Stimulated activated CD8-positive, alpha-beta memory T cell treated with anti-CD3 and anti-CD28 coated beads, Interleukin-15, amount 100 ng/mL, for 1 hour (primary cell): Measurements from ENCODE around the gene CD22.
"Not testable (repeated sequence)": the region's sequence is repeated elsewhere in the genome, so short reads cannot be mapped to it uniquely, and the experiment has no call there.

ENCODE experiments used
- DNase-seq: peaks from one replicate; pipeline ENCODE4 v3.0.0-alpha.2; 2020; ENCODE audit warnings: low read depth

CD22 gene

DNA sequence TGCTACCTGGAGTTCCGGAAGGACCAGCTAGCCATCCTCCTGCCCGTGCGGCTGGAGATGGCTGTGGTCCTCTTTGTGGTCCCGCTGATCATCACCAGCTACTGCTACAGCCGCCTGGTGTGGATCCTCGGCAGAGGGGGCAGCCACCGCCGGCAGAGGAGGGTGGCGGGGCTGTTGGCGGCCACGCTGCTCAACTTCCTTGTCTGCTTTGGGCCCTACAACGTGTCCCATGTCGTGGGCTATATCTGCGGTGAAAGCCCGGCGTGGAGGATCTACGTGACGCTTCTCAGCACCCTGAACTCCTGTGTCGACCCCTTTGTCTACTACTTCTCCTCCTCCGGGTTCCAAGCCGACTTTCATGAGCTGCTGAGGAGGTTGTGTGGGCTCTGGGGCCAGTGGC is 30.4 kb downstream of the CD22 start:
- not testable (repeated sequence) for DNase-seq

DNA sequence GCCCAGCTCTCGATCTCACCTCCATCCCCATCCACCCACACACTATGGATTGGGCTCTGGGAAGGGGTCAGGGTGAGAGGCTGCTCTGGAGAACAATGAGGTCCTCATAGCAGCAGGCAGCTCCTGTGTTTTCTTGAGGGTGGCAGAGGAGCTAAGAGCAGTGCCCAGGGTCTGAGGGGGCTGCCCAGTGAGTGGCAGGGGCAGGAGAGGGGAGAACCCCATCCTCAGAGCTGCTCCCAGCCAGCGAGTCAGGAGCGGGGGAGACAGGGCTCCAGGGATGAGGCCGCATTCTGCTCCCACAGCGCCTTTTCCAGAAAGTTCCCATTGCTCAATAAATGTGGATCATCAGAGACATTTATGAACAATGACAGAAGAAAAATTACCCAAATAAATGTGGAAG is 31.1 kb downstream of the CD22 start:
- DNase-seq, result not testable (repeated sequence)

DNA sequence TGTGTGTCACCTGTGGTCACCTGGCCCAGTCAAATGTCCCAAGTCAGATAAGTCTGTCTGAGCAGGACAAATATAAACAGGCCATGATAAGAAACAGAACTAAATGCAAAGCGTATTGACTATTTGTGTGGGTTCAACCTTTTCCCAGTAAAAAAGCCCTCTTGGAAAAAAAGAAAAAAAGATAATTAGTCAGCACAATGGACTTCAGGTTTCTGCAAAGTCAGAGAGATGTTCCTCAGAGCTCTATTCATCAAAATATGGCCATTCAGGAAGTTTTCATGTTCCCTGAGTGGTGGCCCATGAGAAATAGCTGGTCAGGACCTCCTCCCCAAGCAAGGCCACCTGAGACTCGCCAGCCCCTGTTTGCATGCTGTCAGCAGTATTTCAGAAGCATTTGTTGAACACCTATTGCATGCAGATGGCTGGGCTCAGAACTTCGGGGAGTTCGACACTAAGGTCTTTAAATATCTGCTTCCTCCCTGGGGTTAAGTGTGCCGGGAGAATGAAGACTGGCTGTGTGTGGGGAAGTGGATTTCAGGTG is 32.0 kb downstream of the CD22 start:
- DNase-seq, result no peak

DNA sequence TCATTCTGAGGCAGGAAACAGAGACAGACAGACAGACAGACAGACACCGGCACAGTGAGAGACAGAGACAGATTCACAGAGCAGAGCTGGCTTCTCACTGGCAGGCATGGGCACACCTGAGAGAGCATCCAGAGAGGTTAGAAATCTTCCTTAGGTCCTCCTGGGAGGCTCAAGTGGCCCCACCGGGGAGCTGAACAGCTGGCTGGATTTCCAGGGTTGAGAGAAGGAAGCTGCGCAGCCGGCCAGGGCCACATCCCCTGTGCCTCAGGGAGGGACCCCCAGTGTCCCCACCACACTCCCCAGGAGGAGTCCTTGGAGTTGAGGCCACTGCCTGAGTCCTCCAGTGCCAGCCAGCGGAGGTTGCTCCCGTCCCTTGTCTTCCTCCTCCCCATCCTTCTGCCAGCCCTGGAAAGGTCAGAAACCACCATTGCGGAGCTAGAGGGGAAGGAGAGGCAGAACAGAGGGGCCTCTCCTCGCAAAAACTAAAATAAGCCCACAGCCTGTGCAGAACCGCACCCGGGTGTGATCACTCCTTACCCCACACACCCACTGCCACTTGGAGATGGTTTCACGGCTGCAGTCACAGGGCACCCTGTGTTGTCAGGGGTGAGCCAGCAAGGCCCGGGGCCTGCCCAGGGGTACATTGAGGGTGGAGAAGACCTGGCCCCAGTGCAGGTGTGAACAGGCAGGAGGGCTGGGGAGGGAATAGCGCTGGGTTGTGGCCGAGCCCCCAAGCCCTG is 33.4 kb downstream of the CD22 start:
- no peak for DNase-seq

DNA sequence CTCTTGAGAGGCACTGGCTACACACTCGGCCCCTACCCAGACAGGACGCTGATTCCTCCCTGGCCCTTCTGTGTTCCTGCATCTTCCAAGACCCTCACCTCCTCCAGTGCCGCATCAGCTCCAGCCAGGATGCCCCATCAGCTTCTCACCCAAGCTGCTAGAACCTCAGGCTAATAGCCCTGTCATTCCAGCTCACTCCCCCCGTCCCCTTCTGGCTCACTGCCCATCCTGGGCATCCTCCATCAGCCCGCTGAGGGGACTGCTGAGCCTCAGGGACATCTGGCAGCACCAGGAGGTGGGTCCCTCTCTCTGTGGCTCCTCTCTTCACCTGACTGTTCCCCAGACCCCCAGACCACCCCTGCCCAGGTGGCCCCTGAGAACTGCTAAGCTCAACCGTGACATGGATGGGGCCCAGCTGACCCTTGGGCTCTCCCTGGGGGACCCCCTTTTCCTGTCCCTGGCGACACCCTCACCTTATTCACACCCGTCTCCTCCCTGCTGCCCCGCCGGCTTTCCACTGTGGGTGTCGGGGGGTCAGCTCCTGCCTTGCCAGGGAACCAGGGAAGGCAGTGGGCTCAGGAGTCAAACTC is 34.1 kb downstream of the CD22 start:
- DNase-seq, result no peak

DNA sequence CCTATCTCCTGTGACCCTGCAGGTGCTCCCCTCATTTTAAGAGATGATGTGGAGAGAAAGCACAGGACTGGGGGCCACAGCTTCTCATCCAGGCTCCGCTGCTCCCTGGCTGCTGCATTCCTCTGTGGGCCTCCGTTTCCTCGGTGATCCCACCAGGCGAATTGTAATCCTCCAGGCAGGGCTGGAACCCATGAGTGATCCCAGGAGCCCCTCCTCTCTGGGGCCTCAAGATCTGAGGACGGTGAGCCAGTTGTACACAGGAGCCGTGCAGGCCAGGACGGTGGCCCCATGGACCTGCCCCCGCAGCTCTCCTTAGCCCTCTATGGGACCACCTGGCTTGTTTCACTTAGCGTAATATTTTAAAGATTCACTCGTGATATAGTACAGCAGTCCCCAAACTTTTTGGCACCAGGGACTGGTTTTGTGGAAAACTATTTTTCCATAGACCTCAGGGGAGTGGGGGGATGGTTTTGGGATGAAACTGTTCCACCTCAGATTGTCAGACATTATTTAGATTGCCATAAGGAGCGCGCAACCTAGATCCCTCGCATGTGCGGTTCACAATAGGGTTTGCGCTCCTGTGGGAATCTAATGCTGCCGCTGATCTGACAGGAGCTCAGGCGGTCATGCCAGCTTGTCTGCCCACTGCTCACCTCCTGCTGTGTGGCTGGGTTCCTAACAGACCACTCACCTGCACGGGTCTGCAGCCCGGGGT is 34.9 kb downstream of the CD22 start:
- no peak for DNase-seq

DNA sequence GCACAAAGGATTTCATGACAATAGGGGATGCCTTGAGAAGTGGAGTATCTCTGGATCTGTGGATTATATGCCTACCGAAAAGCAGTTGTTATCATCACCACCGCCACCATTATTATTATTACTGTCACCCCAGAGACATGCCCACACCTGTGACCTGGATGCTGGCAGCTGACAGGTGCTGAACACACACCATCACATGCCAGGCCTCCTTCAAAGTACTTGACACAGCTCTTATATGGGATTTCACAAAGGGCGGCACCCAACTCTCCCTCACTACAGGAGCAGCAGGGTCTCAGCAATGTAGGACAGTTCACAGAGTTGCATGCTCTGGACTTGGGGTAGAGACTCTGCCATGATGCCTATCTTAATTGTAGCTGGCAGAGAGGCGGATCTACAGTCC is 36.3 kb downstream of the CD22 start:
- no peak for DNase-seq

DNA sequence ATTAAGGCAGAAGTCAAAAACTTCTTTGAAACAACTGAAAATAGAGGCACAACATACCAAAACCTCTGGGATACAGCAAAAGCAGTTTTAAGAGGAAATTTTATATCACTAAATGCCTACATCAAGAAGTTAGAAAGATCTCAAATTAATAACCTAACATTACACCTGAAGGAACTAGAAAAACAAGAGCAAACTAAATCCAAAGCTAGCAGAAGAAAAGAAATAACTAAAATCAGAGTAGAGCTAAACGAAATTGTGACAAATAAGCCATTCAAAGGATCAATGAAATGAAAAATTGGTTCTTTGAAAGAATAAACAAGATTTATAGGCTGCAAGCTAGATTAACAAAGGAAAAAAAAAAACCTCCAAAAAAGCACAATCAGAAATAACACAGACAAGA is 39.4 kb downstream of the CD22 start:
- no peak for DNase-seq

DNA sequence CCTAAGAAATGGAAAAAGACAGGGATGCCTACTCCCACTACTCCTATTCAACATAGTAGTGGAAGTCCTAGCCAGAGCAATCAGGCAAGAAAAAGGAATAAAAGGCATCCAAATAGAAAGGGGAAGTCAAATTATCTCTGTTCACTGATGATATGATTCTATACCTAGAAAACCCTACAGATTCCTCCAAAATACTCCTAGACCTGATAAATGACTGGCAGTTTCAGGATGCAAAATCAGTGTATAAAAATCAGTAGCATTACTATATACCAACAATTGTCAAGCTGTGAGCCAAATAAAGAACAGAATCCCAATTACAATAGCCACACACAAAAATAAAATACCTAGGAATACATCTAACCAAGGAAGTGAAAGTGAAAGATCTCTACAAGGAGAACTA is 40.5 kb downstream of the CD22 start:
- DNase-seq, result no peak

DNA sequence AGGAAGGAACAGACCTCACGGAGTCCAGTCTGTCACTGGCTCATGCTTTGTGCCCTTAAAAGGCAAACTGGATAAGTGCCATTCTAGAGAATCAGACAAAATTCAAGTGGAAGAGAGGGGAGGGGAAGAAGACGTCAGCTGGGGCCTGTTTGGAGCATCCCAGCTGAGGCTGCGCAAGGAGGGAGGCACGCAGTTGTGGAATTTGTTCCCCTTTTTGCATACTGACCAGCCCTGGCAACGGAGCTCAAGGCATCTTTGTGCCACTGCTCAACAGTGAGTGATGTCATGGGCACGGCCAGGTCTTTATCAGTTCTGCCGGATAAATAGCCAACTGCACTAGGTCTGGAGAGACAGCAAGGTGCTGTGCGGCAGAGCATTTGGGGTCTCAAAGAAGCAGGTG is 41.7 kb downstream of the CD22 start, which contains the start of gene GPR42:
GPR42 (plus strand) TSS at position 347 of the 400 bp plus-strand sequence. CDS start 292 bp downstream, outside the sequence.
- no peak for DNase-seq

DNA sequence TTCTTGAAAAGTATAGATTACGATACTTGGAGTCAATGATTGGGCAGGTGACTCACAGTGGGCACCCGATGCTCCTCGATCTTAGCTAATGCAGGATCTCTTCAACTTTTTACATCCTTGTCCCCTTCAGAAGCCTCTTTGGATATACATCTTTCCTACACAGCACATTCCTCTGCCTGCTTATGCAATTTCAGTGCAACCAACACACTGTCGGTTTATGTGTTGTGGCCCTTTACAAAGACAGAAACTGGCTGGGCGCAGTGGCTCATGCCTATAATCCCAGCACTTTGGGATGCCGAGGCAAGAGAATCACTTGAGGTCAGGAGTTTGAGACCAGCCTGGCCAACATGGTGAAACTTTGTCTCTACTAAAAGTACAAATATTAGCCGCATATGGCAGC is 44.5 kb downstream of the CD22 start:
- no peak for DNase-seq

DNA sequence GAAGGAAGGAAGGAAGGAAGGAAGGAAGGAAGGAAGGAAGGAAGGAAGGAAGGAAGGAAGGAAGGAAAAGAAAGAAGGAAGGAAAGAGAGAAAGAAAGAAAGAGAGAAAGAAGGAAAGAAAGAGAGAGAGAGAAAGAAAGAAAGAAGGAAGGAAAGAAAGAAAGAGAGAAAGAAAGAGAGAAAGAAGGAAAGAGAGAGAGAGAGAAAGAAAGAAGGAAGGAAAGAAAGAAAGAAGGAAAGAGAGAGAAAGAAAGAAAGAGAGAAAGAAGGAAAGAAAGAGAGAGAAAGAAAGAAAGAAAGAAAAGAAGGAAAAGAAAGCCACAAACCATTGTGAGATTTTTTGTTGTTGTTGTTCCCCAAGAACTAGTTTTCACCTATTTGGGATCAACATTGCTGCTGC is 45.0 kb downstream of the CD22 start:
- DNase-seq, result not testable (repeated sequence)

DNA sequence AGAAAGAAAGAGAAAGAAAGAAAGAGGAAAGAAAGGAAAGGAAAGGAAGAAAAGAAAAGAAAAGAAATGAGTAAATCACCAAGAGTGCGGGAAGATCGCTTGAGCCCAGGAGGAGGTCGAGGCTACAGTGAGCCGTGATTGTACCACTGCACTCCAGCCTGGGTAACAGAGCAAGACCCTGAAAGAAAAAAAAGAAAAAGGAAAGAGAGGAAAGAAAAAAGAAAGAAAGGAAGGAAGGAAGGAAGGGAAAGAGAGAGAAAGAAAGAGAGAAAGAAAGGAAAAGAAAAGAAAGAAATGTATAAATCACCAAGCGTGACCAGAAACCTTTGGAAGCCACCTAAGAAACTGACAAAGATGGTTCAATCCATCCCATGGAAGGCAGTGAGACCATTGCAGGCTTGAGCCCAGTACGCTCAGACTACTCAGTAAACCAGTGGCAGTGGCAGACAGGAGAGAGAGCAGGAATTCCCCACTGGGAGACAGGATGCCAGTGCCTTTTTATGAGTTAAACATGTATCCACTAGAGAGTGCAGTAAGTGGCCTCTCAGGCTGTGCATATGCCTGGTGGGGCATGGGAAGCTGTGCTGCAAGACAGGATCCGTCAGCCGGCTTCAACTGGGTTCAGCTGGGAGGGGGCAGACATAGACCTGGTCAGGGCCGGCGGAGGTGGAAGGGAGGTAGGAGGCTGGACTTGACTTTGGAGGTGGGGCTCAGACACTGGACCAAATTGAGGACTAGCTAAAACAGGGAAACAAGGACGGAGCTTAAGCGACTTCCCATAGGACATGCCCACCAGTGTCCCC is 46.7 kb downstream of the CD22 start:
- no peak for DNase-seq

DNA sequence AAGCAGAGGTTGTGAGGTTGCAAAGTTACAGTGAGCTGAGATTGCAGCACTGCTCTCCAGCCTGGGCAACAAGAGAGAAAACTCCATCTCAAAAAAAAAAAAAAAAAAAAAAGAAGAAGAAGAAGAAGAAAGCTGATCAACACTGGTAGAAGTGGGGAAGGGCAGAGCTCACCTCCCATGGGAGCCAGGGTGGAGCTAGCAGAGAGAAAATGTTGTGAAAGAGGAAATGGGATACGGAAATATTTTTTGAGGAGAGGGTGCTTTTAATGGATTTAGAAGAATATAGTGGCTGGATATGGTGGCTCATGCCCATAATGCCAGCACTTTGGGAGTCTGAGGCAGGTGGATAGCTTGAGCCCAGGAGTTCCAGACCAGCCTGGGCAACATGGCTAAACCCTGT is 48.7 kb downstream of the CD22 start:
- no peak for DNase-seq

DNA sequence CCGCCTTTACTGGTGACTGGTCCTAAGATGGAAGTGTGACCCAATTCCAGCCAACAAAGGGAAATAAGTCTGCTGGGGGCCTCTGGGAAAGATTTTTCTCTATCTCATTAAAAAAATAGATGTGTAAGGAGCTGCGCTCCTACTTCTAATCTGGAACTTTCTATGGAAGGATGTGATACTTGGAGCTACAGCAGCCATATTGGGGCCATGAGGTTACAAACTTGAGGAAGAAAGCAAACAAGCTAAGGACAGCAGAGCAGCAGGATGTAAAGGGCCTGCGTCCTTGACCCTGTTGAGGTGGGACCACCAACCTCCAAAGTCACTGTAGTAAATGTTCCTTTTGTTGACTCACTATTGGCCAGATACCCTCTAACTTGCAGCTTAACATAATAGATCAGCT is 49.4 kb downstream of the CD22 start:
- DNase-seq, result no peak

DNA sequence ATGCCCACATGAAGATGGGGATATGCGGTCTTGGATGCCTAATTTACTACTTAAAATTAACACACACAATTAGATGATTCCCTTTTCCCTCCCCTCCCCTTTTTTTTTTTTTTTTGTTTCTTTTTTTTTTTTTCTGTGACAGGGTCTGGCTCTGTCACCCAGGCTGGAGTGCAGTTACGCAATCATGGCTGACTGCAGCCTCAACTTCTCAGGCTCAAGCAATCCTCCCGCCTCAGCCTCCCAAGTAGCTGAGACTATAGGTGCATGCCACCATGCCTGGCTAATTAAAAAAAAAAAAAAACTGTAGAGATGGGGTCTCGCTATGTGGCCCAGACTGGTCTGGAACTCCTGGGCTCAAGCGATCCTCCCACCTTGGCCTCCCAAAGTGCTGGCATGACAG is 50.6 kb downstream of the CD22 start:
- not testable (repeated sequence) for DNase-seq

DNA sequence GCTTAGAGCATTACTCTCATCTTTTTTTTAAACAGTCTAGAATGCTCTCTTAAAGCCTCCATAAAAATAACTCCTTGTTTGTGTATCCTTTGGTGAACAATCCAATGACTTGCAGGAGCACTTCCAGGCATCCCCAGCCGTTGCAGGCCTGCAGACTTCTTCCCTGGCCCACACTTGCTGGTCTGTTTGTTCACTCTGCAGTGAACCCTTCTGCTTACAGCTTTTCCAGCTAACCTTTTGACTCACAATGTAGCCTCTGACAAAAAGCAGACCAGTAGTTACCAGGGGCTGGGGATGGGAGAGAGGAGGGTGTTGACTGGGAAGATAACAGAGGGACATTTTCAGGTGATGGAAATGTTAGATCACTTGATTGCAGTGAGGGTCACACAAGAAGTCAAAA is 51.0 kb downstream of the CD22 start:
- DNase-seq, result no peak

DNA sequence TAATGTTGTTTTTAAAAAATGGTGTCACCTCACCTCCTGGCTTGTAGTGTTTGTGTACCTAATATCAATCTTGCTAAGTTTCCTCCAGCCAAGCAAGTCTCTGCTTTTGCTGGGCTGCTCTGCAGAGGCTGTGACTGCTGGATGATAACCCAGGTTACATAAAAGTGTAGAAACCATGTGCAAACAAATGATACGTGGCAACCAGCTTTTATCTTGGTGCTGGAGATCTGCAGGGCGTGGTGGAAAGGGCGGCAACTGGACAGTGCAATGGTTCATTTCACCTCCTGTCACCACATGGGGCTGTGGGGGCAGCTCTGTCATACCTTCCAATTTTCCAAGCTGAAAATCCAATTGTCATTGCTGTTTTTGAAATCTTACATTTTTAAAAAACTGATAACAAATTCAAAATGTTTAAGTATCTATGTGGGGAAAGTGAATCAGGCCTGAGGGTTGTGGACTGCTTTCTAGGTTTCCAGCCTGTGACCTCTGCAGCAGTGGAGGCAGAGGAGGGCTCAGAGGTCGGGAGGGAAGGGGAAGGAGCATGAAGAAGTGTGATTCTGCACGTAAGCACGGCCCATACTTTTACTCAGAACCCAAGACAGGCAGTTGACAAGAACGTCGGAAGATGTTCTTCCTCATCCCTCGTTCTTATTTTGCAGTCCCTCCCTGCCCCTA is 51.6 kb downstream of the CD22 start:
- no peak for DNase-seq

DNA sequence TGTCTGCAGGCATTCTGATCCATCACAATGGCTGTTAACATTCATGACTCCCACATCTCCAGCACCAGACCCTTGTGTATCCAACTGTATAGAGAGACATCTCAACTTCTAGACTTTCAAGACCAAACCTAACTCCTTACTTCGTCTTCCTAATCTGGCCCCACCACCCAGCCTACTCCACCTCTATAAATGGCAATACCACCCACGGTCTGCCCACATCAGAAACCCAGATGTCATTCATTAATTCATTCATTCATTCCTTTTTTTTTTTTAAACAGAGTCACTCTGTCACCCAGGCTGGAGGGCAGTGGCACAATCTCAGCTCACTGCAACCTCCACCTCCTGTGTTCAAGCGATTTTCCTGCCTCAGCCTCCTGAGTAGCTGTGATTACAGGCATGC is 52.3 kb downstream of the CD22 start:
- DNase-seq, result no peak

DNA sequence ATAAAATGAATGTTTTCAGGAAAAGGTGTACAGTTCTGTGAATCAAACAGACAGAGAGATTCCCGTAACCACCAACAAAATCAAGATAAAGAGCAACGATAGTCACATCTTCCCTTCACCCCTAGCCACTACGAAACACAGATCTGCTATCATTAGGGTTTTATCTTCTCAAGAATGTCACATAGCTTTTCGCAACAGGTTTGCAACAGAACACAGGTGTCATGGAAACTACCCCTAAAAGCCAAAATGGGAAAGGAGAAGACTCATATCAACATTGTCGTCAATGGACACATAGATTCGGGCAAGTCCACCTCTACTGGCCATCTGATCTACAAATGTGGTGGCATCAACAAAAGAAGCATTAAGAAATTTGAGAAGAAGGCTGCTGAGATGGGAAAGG is 52.9 kb downstream of the CD22 start:
- DNase-seq, result no peak

DNA sequence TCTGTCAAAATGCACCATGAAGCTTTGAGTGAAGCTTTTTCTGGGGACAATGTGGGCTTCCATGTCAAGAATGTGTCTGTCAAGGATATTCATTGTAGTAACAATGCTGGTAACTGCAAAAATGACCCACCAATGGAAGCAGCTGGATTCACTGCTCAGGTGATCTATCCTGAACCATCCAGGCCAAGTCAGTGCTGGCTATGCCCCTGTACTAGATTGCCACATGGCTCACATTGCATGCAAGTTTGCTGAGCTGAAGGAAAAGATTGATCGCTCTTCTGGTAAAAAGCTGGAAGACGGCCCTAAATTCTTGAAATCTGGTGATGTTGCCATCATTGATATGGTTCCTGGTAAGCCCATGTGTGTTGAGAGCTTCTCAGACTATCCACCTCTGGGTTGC is 54.5 kb downstream of the CD22 start:
- DNase-seq, result no peak
